HepG2 (cell line): ENCODE data around the gene SRP14. TPM values are rescaled to one million over a fixed set of nuclear protein-coding genes. Genes with fewer than 3 reads are reported as not detected.

Experiments
- CCDC6 ChIP-seq: sonication (generic); formaldehyde crosslinking; IDR thresholded peaks from 2 replicates; pipeline ENCODE4 v1.8.1; 2022; ENCODE audit warnings: mild to moderate bottlenecking, missing genetic modification reagents, moderate library complexity
- DNMT3B ChIP-seq: conservative IDR thresholded peaks from 2 replicates; pipeline ENCODE4 v1.6.1; 2016; ENCODE audit warnings: missing biosample characterization, control low read depth
- KLF6 ChIP-seq: IDR thresholded peaks from 2 replicates; pipeline ENCODE4 v1.8.0; 2016; ENCODE audit warnings: missing biosample characterization, missing genetic modification reagents
- MATR3 ChIP-seq: sonication (generic); formaldehyde crosslinking; IDR thresholded peaks from 2 replicates; pipeline ENCODE4 v1.4.0; 2020; ENCODE audit warnings: missing genetic modification reagents
- MED13 ChIP-seq: sonication (generic); formaldehyde crosslinking; IDR thresholded peaks from 2 replicates; pipeline ENCODE4 v1.5.0; 2020; ENCODE audit warnings: missing genetic modification reagents
- MEIS1 ChIP-seq: sonication (generic); formaldehyde crosslinking; IDR thresholded peaks from 2 replicates; pipeline ENCODE4 v1.9.0; 2021; ENCODE audit warnings: mild to moderate bottlenecking, missing genetic modification reagents, moderate library complexity, borderline replicate concordance
- MTA1 ChIP-seq: sonication (generic); formaldehyde crosslinking; IDR thresholded peaks from 2 replicates; pipeline ENCODE4 v1.4.0; 2020; ENCODE audit warnings: missing genetic modification reagents, mild to moderate bottlenecking, borderline replicate concordance
- RCOR2 ChIP-seq: IDR thresholded peaks from 2 replicates; pipeline ENCODE4 v1.6.1; 2016; ENCODE audit warnings: missing biosample characterization, missing genetic modification reagents
- SUZ12 ChIP-seq: fragments of 150-350 bp; IDR thresholded peaks from 2 replicates; pipeline ENCODE4 v1.6.1; 2014; ENCODE audit warnings: low read depth, low read length
- THYN1 ChIP-seq: sonication (generic); formaldehyde crosslinking; IDR thresholded peaks from 2 replicates; pipeline ENCODE4 v1.8.1; 2023; ENCODE audit warnings: low read depth, mild to moderate bottlenecking, moderate library complexity, missing genetic modification reagents, borderline replicate concordance
- ZNF737 ChIP-seq: sonication (generic); formaldehyde crosslinking; IDR thresholded peaks from 2 replicates; pipeline ENCODE4 v1.5.0; 2020; ENCODE audit warnings: missing genetic modification reagents, mild to moderate bottlenecking, borderline replicate concordance
- ZSCAN21 ChIP-seq: sonication (generic); formaldehyde crosslinking; IDR thresholded peaks from 2 replicates; pipeline ENCODE4 v1.8.0; 2022; ENCODE audit warnings: mild to moderate bottlenecking, missing genetic modification reagents, moderate library complexity, borderline replicate concordance
- polyA plus RNA-seq, 8 experiments: library from polyadenylated mRNA; depleted of rRNA in 3 of 8; stranded (reverse) in 7 of 8; unstranded in 1 of 8; fragments of >200 nt; fragmentation: Illumina TruSeq in 4 of 8; extraction: Trizol in 4 of 8; gene quantifications; 2 replicates each; pipeline versions ENCODE4 v1.2.1 to v1.2.3, GENCODE V29; 2011 to 2016; ENCODE audit warnings: low read depth in 4 of 8, missing spikeins in 1 of 8, mixed read lengths in 1 of 8; ENCODE audit not compliant: insufficient read depth in 1 of 8
- total RNA-seq, 5 experiments: library from RNA; depleted of rRNA; stranded (reverse); fragments of >200 nt; fragmentation: Illumina TruSeq; extraction: Trizol; gene quantifications; 2 replicates each; pipeline ENCODE4 v1.2.3, GENCODE V29; 2016; ENCODE audit warnings: low read depth in 1 of 5
- TF ChIP-seq, protein P1 (sequence below): sonication (generic); formaldehyde crosslinking; IDR thresholded peaks from 2 replicates; pipeline ENCODE4 v1.4.0; 2020; ENCODE audit warnings: missing genetic modification reagents, borderline replicate concordance
- TF ChIP-seq, protein P2 (sequence below): IDR thresholded peaks from 2 replicates; pipeline ENCODE4 v1.6.1; 2016; ENCODE audit warnings: missing biosample characterization, missing genetic modification reagents, low read depth
- TF ChIP-seq, protein P3 (sequence below): sonication (generic); formaldehyde crosslinking; IDR thresholded peaks from 2 replicates; pipeline ENCODE4 v1.5.0; 2020; ENCODE audit warnings: missing genetic modification reagents
- TF ChIP-seq, protein P4 (sequence below): sonication (generic); formaldehyde crosslinking; IDR thresholded peaks from 2 replicates; pipeline ENCODE4 v1.8.0; 2022; ENCODE audit warnings: mild to moderate bottlenecking, missing genetic modification reagents, moderate library complexity

SRP14 gene
- total and polyA plus RNA-seq, 2 of the 13 experiments (the other 11 are each of a cell fraction or from before 2014, with no cell fraction given), result 208 to 356 TPM

DNA sequence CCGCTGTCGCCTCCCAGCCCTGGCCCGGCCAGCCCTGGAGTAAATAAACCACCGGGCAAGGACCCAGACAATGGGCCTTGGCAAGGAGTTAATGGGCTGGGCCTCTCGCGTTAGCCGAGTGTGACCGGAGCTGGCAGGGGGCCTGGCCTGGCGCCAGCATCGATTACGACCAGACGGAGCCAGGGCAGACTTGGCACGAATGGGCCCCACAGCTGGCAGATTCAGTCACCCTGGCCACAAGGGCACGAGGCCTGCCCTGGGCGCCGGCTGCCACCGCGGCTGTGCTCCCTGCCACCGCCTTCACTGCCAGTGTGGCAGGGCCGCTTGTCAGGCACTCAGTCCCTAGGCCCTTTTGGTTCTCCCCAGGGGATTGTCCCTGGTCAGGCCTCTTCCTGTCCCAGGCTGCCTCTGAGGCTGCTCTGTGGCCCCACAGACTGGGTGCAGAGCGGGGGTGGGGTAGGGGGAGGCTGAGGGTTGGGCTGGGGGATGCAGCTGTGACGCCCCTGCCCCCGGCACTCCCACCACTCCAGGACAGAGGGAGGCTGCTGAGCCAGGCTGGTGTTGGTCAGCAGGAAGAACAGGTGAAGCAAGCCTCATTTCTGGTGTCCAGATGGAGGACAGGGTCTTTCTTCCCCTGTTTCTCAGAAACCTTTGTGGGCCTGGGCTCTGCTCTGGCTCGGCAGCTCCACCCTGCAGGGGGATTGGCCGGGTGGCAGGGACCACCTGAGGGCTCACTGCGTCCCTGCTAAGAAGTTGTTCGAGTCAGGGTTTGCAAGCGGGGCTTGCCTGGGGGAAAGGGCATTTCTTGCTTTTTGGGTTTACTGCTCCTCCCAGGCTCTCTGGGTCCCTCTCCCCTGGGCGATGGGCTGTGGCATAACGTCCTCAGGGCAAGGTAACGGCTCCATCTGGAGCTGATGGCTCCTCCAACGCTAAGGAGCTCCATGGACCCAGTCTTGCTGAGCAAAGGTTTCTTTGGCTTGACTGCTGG lies 30.5 kb upstream of the SRP14 start (continued):
- TF ChIP-seq CCDC6 (CRISPR knock-in tag), result no peak
- no peak for TF ChIP-seq MATR3 (CRISPR knock-in tag)
- TF ChIP-seq, protein P1, sequence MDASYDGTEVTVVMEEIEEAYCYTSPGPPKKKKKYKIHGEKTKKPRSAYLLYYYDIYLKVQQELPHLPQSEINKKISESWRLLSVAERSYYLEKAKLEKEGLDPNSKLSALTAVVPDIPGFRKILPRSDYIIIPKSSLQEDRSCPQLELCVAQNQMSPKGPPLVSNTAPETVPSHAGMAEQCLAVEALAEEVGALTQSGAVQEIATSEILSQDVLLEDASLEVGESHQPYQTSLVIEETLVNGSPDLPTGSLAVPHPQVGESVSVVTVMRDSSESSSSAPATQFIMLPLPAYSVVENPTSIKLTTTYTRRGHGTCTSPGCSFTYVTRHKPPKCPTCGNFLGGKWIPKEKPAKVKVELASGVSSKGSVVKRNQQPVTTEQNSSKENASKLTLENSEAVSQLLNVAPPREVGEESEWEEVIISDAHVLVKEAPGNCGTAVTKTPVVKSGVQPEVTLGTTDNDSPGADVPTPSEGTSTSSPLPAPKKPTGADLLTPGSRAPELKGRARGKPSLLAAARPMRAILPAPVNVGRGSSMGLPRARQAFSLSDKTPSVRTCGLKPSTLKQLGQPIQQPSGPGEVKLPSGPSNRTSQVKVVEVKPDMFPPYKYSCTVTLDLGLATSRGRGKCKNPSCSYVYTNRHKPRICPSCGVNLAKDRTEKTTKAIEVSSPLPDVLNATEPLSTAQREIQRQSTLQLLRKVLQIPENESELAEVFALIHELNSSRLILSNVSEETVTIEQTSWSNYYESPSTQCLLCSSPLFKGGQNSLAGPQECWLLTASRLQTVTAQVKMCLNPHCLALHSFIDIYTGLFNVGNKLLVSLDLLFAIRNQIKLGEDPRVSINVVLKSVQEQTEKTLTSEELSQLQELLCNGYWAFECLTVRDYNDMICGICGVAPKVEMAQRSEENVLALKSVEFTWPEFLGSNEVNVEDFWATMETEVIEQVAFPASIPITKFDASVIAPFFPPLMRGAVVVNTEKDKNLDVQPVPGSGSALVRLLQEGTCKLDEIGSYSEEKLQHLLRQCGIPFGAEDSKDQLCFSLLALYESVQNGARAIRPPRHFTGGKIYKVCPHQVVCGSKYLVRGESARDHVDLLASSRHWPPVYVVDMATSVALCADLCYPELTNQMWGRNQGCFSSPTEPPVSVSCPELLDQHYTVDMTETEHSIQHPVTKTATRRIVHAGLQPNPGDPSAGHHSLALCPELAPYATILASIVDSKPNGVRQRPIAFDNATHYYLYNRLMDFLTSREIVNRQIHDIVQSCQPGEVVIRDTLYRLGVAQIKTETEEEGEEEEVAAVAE (CRISPR knock-in tag), result no peak
- TF ChIP-seq KLF6, result no peak
- TF ChIP-seq ZSCAN21, result no peak
- no peak for TF ChIP-seq RCOR2 (CRISPR knock-in tag)
- TF ChIP-seq, protein P2, sequence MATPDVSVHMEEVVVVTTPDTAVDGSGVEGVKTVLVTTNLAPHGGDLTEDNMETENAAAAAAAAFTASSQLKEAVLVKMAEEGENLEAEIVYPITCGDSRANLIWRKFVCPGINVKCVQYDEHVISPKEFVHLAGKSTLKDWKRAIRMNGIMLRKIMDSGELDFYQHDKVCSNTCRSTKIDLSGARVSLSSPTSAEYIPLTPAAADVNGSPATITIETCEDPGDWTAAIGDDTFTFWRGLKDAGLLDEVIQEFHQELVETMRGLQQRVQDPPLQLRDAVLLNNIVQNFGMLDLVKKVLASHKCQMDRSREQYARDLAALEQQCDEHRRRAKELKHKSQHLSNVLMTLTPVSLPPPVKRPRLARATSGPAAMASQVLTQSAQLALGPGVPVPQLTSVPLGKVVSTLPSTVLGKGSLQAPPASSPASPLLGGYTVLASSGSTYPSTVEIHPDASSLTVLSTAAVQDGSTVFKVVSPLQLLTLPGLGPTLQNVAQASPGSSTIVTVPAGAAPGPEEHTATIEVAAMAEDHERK (CRISPR knock-in tag), result no peak
- no peak for TF ChIP-seq MED13 (CRISPR knock-in tag)
- TF ChIP-seq SUZ12, result no peak
- no peak for TF ChIP-seq THYN1 (CRISPR knock-in tag)
- no peak for TF ChIP-seq DNMT3B (CRISPR knock-in tag)
- no peak for TF ChIP-seq ZNF737 (CRISPR knock-in tag)
- TF ChIP-seq MEIS1 (CRISPR knock-in tag), result peak; percentile 63; the same call in 1 of the 2 replicates
- TF ChIP-seq MTA1 (CRISPR knock-in tag), result peak; percentile 50; the same call in 1 of the 2 replicates
- TF ChIP-seq, protein P3, sequence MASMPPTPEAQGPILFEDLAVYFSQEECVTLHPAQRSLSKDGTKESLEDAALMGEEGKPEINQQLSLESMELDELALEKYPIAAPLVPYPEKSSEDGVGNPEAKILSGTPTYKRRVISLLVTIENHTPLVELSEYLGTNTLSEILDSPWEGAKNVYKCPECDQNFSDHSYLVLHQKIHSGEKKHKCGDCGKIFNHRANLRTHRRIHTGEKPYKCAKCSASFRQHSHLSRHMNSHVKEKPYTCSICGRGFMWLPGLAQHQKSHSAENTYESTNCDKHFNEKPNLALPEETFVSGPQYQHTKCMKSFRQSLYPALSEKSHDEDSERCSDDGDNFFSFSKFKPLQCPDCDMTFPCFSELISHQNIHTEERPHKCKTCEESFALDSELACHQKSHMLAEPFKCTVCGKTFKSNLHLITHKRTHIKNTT (CRISPR knock-in tag), result no peak
- TF ChIP-seq, protein P4, sequence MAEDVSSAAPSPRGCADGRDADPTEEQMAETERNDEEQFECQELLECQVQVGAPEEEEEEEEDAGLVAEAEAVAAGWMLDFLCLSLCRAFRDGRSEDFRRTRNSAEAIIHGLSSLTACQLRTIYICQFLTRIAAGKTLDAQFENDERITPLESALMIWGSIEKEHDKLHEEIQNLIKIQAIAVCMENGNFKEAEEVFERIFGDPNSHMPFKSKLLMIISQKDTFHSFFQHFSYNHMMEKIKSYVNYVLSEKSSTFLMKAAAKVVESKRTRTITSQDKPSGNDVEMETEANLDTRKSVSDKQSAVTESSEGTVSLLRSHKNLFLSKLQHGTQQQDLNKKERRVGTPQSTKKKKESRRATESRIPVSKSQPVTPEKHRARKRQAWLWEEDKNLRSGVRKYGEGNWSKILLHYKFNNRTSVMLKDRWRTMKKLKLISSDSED (CRISPR knock-in tag), result no peak
